Peyer's patch (tissue), 4 donors: ENCODE data around the gene IVD. TPM values are rescaled to one million over a fixed set of nuclear protein-coding genes. Genes with fewer than 3 reads are reported as not detected.

Source experiments
- DNase-seq, 3 donors: peaks; one replicate each; pipeline ENCODE4 v3.0.0-alpha.2; 2017 to 2019
- H3K27ac ChIP-seq, 4 donors: fragments of 200-600 bp; sonication (generic); one replicate each; pipeline ENCODE4 v1.5.1; 2016 to 2019
- H3K27me3 ChIP-seq, 2 donors: fragments of 200-600 bp; sonication (generic); one replicate each; pipeline ENCODE4 v1.5.1; 2019
- H3K36me3 ChIP-seq, 3 donors: fragments of 200-600 bp; sonication (generic); one replicate each; pipeline ENCODE4 v1.5.1; 2016 to 2019
- H3K4me1 ChIP-seq, 4 donors: fragments of 200-600 bp; sonication (generic); one replicate each; pipeline ENCODE4 v1.5.1; 2016 to 2019
- H3K4me3 ChIP-seq, 4 donors: fragments of 200-600 bp; sonication (generic); 1 replicate in 3 of 4; 2 replicates in 1 of 4; pipeline ENCODE4 v1.5.1; 2016 to 2019; ENCODE audit warnings: mild to moderate bottlenecking in 1 of 4
- H3K9me3 ChIP-seq, 4 donors: fragments of 200-600 bp; sonication (generic); one replicate each; pipeline ENCODE4 v1.5.1; 2016 to 2019; ENCODE audit warnings: mild to moderate bottlenecking in 1 of 4
- CTCF ChIP-seq, 6 experiments: fragments of 450-650 bp in 4 of 6; fragments of 200-600 bp in 2 of 6; sonication (generic) in 1 of 6; IDR thresholded peaks; one replicate each; pipeline ENCODE4 v1.5.1; 2017 to 2019; ENCODE audit warnings: antibody characterized with exemption in 6 of 6, mild to moderate bottlenecking in 3 of 6, moderate library complexity in 1 of 6
- POLR2A ChIP-seq, 2 donors: fragments of 450-650 bp; IDR thresholded peaks; one replicate each; pipeline ENCODE4 v1.5.1; 2017; ENCODE audit warnings: antibody characterized with exemption in 2 of 2, mild to moderate bottlenecking in 2 of 2, moderate library complexity in 2 of 2
- total RNA-seq, 4 donors: library from RNA; depleted of rRNA; stranded (reverse); fragments of >200 nt; gene quantifications; one replicate each; pipeline ENCODE4 v1.1.0, GENCODE V29; 2016

Gene IVD
- total RNA-seq: 10 to 100 TPM; 42.9 to 87.6 (median 71.1) TPM

GRCh38 chr15:40405501-40406381 is at the start of gene IVD:
Gene IVD (plus strand): TSS chr15:40405795. CDS start chr15:40405828, 33 bp downstream.
- TF ChIP-seq POLR2A (IDR thresholded peaks at IDR 0.05): peak; percentile 65 to 72
- peak in 1 of 6 experiments; percentile 14 for TF ChIP-seq CTCF (IDR thresholded peaks at IDR 0.05)
- H3K27me3 ChIP-seq: no peaks in the 10 kb centered on the region
- H3K36me3 ChIP-seq: peaks cover 0 to 8% (median 0%) of the 10 kb centered on the region in 3 donors
- peak within 1 kb of the TSS; percentile 54 to 88 (median 62) for H3K27ac ChIP-seq
- peak within 1 kb of the TSS; percentile 68 to 88 (median 74) for H3K4me3 ChIP-seq
- H3K4me1 ChIP-seq: peaks cover 2 to 22% (median 9%) of the 10 kb centered on the region in 4 donors
- peak; percentile 89 to 96 (median 95) for DNase-seq
- H3K9me3 ChIP-seq: no peaks in the 10 kb centered on the region

GRCh38 chr15:40355976-40356585 is 49.5 kb upstream of the IVD start:
- no peak for DNase-seq
- H3K9me3 ChIP-seq: no peaks in the 10 kb centered on the region
- H3K36me3 ChIP-seq: peaks cover 0 to 32% (median 0%) of the 10 kb centered on the region in 3 donors
- no peaks in the 10 kb centered on the region for H3K27me3 ChIP-seq
- peak overlapping the region in 2 of 4 donors; percentile 96 to 99 for H3K27ac ChIP-seq
- H3K4me3 ChIP-seq: peak overlapping the region in 1 of 4 donors; percentile 67
- TF ChIP-seq CTCF (IDR thresholded peaks at IDR 0.05) (no peak), POLR2A (IDR thresholded peaks at IDR 0.05) (no peak)
- H3K4me1 ChIP-seq: peaks cover 0 to 18% (median 4%) of the 10 kb centered on the region in 4 donors

- TF ChIP-seq POLR2A (IDR thresholded peaks at IDR 0.05) (no peak), CTCF (IDR thresholded peaks at IDR 0.05) (no peak)
- peaks cover 0 to 18% (median 4%) of the 10 kb centered on the region in 4 donors for H3K4me1 ChIP-seq
- H3K27ac ChIP-seq: peak overlapping the region in 2 of 4 donors; percentile 96 to 99
- DNase-seq: peak in 2 of 3 donors; percentile 66 to 70
- peaks cover 0 to 32% (median 0%) of the 10 kb centered on the region in 3 donors for H3K36me3 ChIP-seq
- H3K9me3 ChIP-seq: no peaks in the 10 kb centered on the region
- H3K27me3 ChIP-seq: no peaks in the 10 kb centered on the region
- peak overlapping the region in 1 of 4 donors; percentile 61 for H3K4me3 ChIP-seq
Observed at GRCh38 chr15:40357246-40357645, 48.3 kb upstream of the IVD start.

GRCh38 chr15:40357723-40358470 is 47.7 kb upstream of the IVD start, which contains the start of gene DISP2:
Gene DISP2 (plus strand): TSS chr15:40358219. CDS start chr15:40358322, 103 bp downstream.
- no peaks in the 10 kb centered on the region for H3K27me3 ChIP-seq
- H3K4me3 ChIP-seq: peak within 1 kb of the TSS; percentile 36 to 61 (median 56)
- peak within 1 kb of the TSS in 2 of 4 donors; percentile 96 to 99 for H3K27ac ChIP-seq
- peak in 1 of 6 experiments; percentile 11 for TF ChIP-seq CTCF (IDR thresholded peaks at IDR 0.05)
- TF ChIP-seq POLR2A (IDR thresholded peaks at IDR 0.05): peak; percentile 81 to 82
- DNase-seq: peak; percentile 78 to 95 (median 94)
- H3K4me1 ChIP-seq: peaks cover 0 to 18% (median 4%) of the 10 kb centered on the region in 4 donors
- H3K36me3 ChIP-seq: peaks cover 0 to 26% (median 0%) of the 10 kb centered on the region in 3 donors
- H3K9me3 ChIP-seq: no peaks in the 10 kb centered on the region
